GM23248 (cell line): ENCODE results near the gene LY86.

Experiments used
- EZH2 ChIP-seq: fragments of 200-600 bp; sonication (generic); IDR thresholded peaks from 2 replicates; pipeline ENCODE4 v1.6.1; 2018; ENCODE audit warnings: antibody characterized with exemption, mild to moderate bottlenecking; ENCODE audit not compliant: insufficient read depth, poor library complexity, severe bottlenecking
- EZH2phosphoT487 ChIP-seq: fragments of 200-600 bp; sonication (generic); IDR thresholded peaks from 2 replicates; pipeline ENCODE4 v1.6.1; 2018; ENCODE audit warnings: antibody characterized with exemption, moderate library complexity, mild to moderate bottlenecking, low read depth; ENCODE audit not compliant: insufficient read depth

DNA sequence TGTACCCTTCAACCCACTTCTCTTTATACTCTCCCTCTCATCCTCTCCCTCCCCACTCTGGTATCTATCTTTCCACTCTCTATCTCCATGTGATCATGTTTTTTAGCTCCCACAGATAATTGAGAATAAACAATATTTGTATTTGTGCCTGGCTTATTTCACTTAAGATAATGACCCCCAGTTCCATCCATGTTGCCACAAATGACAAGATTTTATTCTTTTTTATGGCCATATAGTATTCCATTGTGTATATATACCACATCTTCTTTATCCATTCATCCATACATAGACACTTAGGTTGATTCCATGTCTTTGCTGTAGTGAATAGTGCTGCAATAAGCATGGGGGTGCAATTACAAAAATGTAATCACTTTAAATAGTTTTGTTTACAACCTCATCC, 62.3 kb downstream of the LY86 start:
- TF ChIP-seq EZH2phosphoT487 (no peak), EZH2 (no peak)
